K562 (cell line): ENCODE results near the gene EML1. TPM values are rescaled to one million over a fixed set of nuclear protein-coding genes. Genes with fewer than 3 reads are reported as not detected.

Experiments used
- AFF1 ChIP-seq, 2 experiments: fragments of 450-650 bp; IDR thresholded peaks; 2 replicates each; pipeline ENCODE4 v1.6.1; 2018; ENCODE audit warnings: mild to moderate bottlenecking in 2 of 2, low read depth in 1 of 2; ENCODE audit not compliant: partially characterized antibody in 2 of 2
- HLTF ChIP-seq: fragments of 450-650 bp; IDR thresholded peaks from 2 replicates; pipeline ENCODE4 v1.6.1; 2016
- HMG20B ChIP-seq: fragments of 250-450 bp; sonication (Bioruptor Pico); IDR thresholded peaks from 2 replicates; pipeline ENCODE4 v1.5.0; 2021; ENCODE audit warnings: mild to moderate bottlenecking
- LCOR ChIP-seq: sonication (generic); formaldehyde crosslinking; IDR thresholded peaks from 2 replicates; pipeline ENCODE4 v1.8.0; 2022; ENCODE audit warnings: mild to moderate bottlenecking, missing genetic modification reagents
- MIER1 ChIP-seq: fragments of 450-650 bp; IDR thresholded peaks from 2 replicates; pipeline ENCODE4 v1.6.1; 2016; ENCODE audit warnings: antibody characterized with exemption, mild to moderate bottlenecking, low read depth
- STAT5B ChIP-seq: fragments of 250-450 bp; sonication (Bioruptor Pico); IDR thresholded peaks from 2 replicates; pipeline ENCODE4 v1.8.0; 2021; ENCODE audit warnings: mild to moderate bottlenecking, inconsistent platforms
- ZNF165 ChIP-seq: fragments of 250-450 bp; sonication (Bioruptor Pico); IDR thresholded peaks from 2 replicates; pipeline ENCODE4 v1.4.0; 2020; ENCODE audit warnings: borderline replicate concordance
- ZNF644 ChIP-seq: fragments of 200-800 bp; sonication (Bioruptor generic); IDR thresholded peaks from 2 replicates; pipeline ENCODE4 v1.6.1; 2016; ENCODE audit warnings: low read depth, missing genetic modification characterization, missing compliant biosample characterization
- ZNF695 ChIP-seq: fragments of 450-650 bp; formaldehyde crosslinking; IDR thresholded peaks from 2 replicates; pipeline ENCODE4 v1.4.0; 2020; ENCODE audit warnings: mild to moderate bottlenecking, moderate library complexity
- polyA plus RNA-seq, 8 experiments: library from polyadenylated mRNA; depleted of rRNA in 4 of 8; stranded (reverse) in 5 of 8; unstranded in 3 of 8; fragments of >200 nt; fragmentation: Nextera tagmentation in 2 of 8; fragmentation: Illumina TruSeq in 1 of 8; extraction: Ambion mirVana in 2 of 8; extraction: Trizol in 1 of 8; gene quantifications; 2 replicates each; pipeline versions ENCODE4 v1.2.1 to v1.2.3, GENCODE V29; 2011 to 2014; ENCODE audit warnings: inconsistent platforms in 1 of 8, missing spikeins in 1 of 8
- total RNA-seq, 7 experiments: library from RNA; depleted of rRNA in 6 of 7; stranded (reverse); fragments of >200 nt in 6 of 7; fragmentation: Illumina TruSeq in 2 of 7; extraction: Trizol in 2 of 7; gene quantifications; 2 replicates each; pipeline versions ENCODE4 v1.2.1 to v1.2.3, GENCODE V29; 2011 to 2021; ENCODE audit warnings: low replicate concordance in 1 of 7
- TF ChIP-seq, protein P1 (sequence below): fragments of 450-650 bp; IDR thresholded peaks from 2 replicates; pipeline ENCODE4 v1.6.1; 2017; ENCODE audit warnings: antibody characterized with exemption, mild to moderate bottlenecking

The EML1 gene
- total and polyA plus RNA-seq, 9 of the 15 experiments (the other 6 are each of a cell fraction or from before 2014, with no cell fraction given), result 0.01 to 0.35 (median 0.07) TPM; not detected in 2

GRCh38 chr14:99806836-99807235, 13.6 kb downstream of the EML1 start (continued):
- TF ChIP-seq AFF1 (IDR thresholded peaks at IDR 0.05; ENCODE audit: low read depth in 1 of 2, partially characterized antibody in 2 of 2) (no peak), ZNF695 (CRISPR knock-in tag) (no peak), HLTF (no peak), MIER1 (no peak), STAT5B (no peak), LCOR (CRISPR knock-in tag) (no peak), ZNF165 (CRISPR knock-in tag) (no peak), HMG20B (CRISPR knock-in tag) (no peak), ZNF644 (tag) (no peak)
- TF ChIP-seq, protein P1, sequence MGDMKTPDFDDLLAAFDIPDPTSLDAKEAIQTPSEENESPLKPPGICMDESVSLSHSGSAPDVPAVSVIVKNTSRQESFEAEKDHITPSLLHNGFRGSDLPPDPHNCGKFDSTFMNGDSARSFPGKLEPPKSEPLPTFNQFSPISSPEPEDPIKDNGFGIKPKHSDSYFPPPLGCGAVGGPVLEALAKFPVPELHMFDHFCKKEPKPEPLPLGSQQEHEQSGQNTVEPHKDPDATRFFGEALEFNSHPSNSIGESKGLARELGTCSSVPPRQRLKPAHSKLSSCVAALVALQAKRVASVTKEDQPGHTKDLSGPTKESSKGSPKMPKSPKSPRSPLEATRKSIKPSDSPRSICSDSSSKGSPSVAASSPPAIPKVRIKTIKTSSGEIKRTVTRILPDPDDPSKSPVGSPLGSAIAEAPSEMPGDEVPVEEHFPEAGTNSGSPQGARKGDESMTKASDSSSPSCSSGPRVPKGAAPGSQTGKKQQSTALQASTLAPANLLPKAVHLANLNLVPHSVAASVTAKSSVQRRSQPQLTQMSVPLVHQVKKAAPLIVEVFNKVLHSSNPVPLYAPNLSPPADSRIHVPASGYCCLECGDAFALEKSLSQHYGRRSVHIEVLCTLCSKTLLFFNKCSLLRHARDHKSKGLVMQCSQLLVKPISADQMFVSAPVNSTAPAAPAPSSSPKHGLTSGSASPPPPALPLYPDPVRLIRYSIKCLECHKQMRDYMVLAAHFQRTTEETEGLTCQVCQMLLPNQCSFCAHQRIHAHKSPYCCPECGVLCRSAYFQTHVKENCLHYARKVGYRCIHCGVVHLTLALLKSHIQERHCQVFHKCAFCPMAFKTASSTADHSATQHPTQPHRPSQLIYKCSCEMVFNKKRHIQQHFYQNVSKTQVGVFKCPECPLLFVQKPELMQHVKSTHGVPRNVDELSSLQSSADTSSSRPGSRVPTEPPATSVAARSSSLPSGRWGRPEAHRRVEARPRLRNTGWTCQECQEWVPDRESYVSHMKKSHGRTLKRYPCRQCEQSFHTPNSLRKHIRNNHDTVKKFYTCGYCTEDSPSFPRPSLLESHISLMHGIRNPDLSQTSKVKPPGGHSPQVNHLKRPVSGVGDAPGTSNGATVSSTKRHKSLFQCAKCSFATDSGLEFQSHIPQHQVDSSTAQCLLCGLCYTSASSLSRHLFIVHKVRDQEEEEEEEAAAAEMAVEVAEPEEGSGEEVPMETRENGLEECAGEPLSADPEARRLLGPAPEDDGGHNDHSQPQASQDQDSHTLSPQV, result no peak
